ENCODE measurements around the gene YY1AP1.
"Not testable (repeated sequence)": the region's sequence is repeated elsewhere in the genome, so short reads cannot be mapped to it uniquely, and the experiment has no call there.

- TF ChIP-seq EZH2phosphoT487 (IDR thresholded peaks at IDR 0.05; ENCODE audit: insufficient read depth, low read depth); EZH2 (IDR thresholded peaks at IDR 0.05; ENCODE audit: insufficient read depth, poor library complexity, severe bottlenecking): not testable (repeated sequence)
These were observed 15.8 kb upstream of the YY1AP1 start for GRCh38 chr1:155704414-155704813.
